Stomach (tissue), 4 donors: ENCODE results near the gene DQX1.

Source experiments
- CTCF ChIP-seq, 7 experiments: fragments of 450-650 bp in 4 of 7; fragments of 200-600 bp in 3 of 7; sonication (generic) in 3 of 7; IDR thresholded peaks; one replicate each; pipeline ENCODE4 v1.5.1; 2016 to 2019; ENCODE audit warnings: antibody characterized with exemption in 7 of 7, control low read depth in 2 of 7, mild to moderate bottlenecking in 1 of 7
- EP300 ChIP-seq: sonication (generic); formaldehyde crosslinking; IDR thresholded peaks from one replicate; pipeline ENCODE4 v1.6.1; 2017; ENCODE audit warnings: antibody characterized with exemption
- POLR2A ChIP-seq, 4 donors: fragments of 450-650 bp; IDR thresholded peaks; one replicate each; pipeline ENCODE4 v1.6.1; 2016; ENCODE audit warnings: antibody characterized with exemption in 4 of 4, control low read depth in 2 of 4, mild to moderate bottlenecking in 1 of 4, moderate library complexity in 1 of 4
- POLR2AphosphoS5 ChIP-seq, 3 donors: sonication (generic); formaldehyde crosslinking; IDR thresholded peaks; one replicate each; pipeline ENCODE4 v1.6.1; 2016; ENCODE audit warnings: antibody characterized with exemption in 3 of 3

- TF ChIP-seq POLR2A (IDR thresholded peaks at IDR 0.05) (no peak), CTCF (IDR thresholded peaks at IDR 0.05) (no peak), EP300 (no peak), POLR2AphosphoS5 (IDR thresholded peaks at IDR 0.05) (no peak)
Measured at GRCh38 chr2:74559912-74560311, 33.9 kb upstream of the DQX1 start.
